Measurements from ENCODE around the gene GALNT7. TPM values are rescaled to one million over a fixed set of nuclear protein-coding genes. Genes with fewer than 3 reads are reported as not detected.

Gene GALNT7
- total and polyA plus RNA-seq, 2 of the 13 experiments (the other 11 are each of a cell fraction or from before 2014, with no cell fraction given), result 0.08 to 0.13 TPM

DNA sequence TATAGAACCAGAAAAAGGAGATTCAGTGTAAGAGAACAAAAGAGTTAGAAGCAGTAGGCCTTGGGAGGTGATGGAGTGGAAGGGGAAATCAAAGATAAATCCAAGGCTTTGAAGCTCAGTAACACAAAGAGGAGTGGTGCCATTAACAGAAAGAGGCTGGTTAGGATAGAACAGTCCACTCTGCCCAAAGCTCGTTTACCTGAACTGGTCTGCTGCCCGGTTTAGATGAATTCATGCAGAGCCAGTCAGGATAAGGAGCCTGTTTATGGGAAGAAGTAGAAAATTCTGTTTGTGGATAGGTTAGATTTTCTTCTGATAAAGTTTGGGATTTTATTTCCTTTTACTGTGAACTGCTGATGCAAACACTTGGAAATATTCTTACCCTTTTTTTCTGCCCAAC lies 85.0 kb downstream of the GALNT7 start (continued):
- no peak for TF ChIP-seq ZNF280D (CRISPR knock-in tag; IDR thresholded peaks at IDR 0.05)

GRCh38 chr4:173254646-173255045 lies 86.0 kb downstream of the GALNT7 start:
- no peaks in the 10 kb centered on the region; a peak in 1 of 5 replicates for H3K27me3 ChIP-seq (ENCODE audit: control insufficient read depth in 1 of 2, insufficient read depth in 2 of 2, low read length in 2 of 2)
- ChIA-PET POLR2A (no interaction called here), CTCF (ENCODE audit: low intra/inter-chr PET ratio, low total read pairs) (interaction anchor here (0.7 kb wide), 1 partner anchor 241 kb away, joined by 3 read pairs; no protein-coding TSS in a partner anchor)
- DNase-seq (ENCODE audit: low spot score) (no peak), ATAC-seq (no peak), FAIRE-seq (no peak)
- H4K20me1 ChIP-seq (ENCODE audit: insufficient read depth, low read length), result no peaks in the 10 kb centered on the region
- no peak overlapping the region for H3K4me3 ChIP-seq (replicated peaks in 1 of 3; ENCODE audit: insufficient read depth in 1 of 3, low read depth in 2 of 3, low read length in 3 of 3)
- H3K27ac ChIP-seq (ENCODE audit: extremely low read length, insufficient read depth, low read length), result no peak overlapping the region
- H3K9me3 ChIP-seq (ENCODE audit: low read length), result no peaks in the 10 kb centered on the region
- H2AFZ ChIP-seq (ENCODE audit: low read length), result no peak overlapping the region
- intact Hi-C loops (cut with micrococcal nuclease; ENCODE audit: unreplicated experiment), result no loop called here
- H3K4me1 ChIP-seq (ENCODE audit: insufficient read depth, low read length), result no peaks in the 10 kb centered on the region
- H3K9ac ChIP-seq (ENCODE audit: insufficient read depth, low read depth, low read length), result no peak overlapping the region
- in situ Hi-C loops (cut with HindIII; ENCODE audit: extremely low pct_ligation_motif_present, low pct_unique_long_range_greater_than_20kb), result loop anchor here (5.0 kb wide), 1 partner anchor 242 kb away; no protein-coding TSS in a partner anchor
- H3K36me3 ChIP-seq (replicated peaks in 1 of 2; ENCODE audit: control insufficient read depth in 1 of 2, insufficient read depth in 2 of 2, low read length in 2 of 2), result no peaks in the 10 kb centered on the region
- no peak overlapping the region for H3K4me2 ChIP-seq (ENCODE audit: low read depth, low read length)
- no peaks in the 10 kb centered on the region for H3K79me2 ChIP-seq (ENCODE audit: insufficient read depth, low read length)
- no TSS peak for BruUV-seq (replicated peaks)
- TF ChIP-seq ATF4 (CRISPR knock-in tag; IDR thresholded peaks at IDR 0.05) (no peak), SAFB2 (CRISPR knock-in tag; IDR thresholded peaks at IDR 0.05; ENCODE audit: borderline replicate concordance, low read depth) (no peak), ZNF576 (CRISPR knock-in tag; IDR thresholded peaks at IDR 0.05) (no peak), SSRP1 (CRISPR knock-in tag; IDR thresholded peaks at IDR 0.05) (no peak), ZNF543 (CRISPR knock-in tag; IDR thresholded peaks at IDR 0.05) (no peak), TMF1 (CRISPR knock-in tag; IDR thresholded peaks at IDR 0.05; ENCODE audit: low read depth) (no peak), ZNF235 (CRISPR knock-in tag; IDR thresholded peaks at IDR 0.05; ENCODE audit: borderline replicate concordance) (no peak), SMC3 (IDR thresholded peaks at IDR 0.05; ENCODE audit: low read length) (no peak), ZNF136 (CRISPR knock-in tag; IDR thresholded peaks at IDR 0.05; ENCODE audit: low read depth) (no peak), ZNF558 (CRISPR knock-in tag; IDR thresholded peaks at IDR 0.05; ENCODE audit: borderline replicate concordance) (no peak), DMAP1 (CRISPR knock-in tag; IDR thresholded peaks at IDR 0.05) (no peak), DMTF1 (CRISPR knock-in tag; IDR thresholded peaks at IDR 0.05) (no peak), NR2F6 (IDR thresholded peaks at IDR 0.05) (no peak), NR2F6 (CRISPR knock-in tag; IDR thresholded peaks at IDR 0.05) (no peak), GATAD1 (CRISPR knock-in tag; IDR thresholded peaks at IDR 0.05) (no peak), ETV5 (CRISPR knock-in tag; IDR thresholded peaks at IDR 0.05; ENCODE audit: borderline replicate concordance) (no peak)
- TF ChIP-seq, protein P1, sequence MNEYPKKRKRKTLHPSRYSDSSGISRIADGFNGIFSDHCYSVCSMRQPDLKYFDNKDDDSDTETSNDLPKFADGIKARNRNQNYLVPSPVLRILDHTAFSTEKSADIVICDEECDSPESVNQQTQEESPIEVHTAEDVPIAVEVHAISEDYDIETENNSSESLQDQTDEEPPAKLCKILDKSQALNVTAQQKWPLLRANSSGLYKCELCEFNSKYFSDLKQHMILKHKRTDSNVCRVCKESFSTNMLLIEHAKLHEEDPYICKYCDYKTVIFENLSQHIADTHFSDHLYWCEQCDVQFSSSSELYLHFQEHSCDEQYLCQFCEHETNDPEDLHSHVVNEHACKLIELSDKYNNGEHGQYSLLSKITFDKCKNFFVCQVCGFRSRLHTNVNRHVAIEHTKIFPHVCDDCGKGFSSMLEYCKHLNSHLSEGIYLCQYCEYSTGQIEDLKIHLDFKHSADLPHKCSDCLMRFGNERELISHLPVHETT (CRISPR knock-in tag; conservative IDR thresholded peaks at IDR 0.05), result no peak

All from HepG2 (cell line).